Measurements from ENCODE around the gene LRRFIP2.
"Not testable (repeated sequence)": the region's sequence is repeated elsewhere in the genome, so short reads cannot be mapped to it uniquely, and the experiment has no call there.

LRRFIP2 gene

DNA sequence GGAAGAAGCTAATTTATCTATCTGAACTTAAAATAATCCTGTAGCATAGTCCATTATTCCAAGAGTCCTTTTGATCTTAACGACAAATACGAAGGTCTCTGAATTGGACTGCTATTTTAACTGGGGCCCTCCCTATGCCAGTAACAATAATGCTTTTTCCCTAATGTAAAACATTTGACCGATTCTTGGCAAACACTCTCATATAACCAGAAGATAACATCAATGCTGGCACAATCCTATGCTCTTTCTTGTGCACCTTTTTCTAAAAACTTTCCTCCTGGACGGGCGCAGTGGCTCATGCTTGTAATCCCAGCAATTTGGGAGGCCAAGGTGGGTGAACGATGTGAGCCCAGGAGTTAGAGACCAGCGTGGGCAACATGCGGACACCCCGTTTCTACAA lies 3.9 kb downstream of the LRRFIP2 start:
- DNase-seq, result no peak
- Mint-ChIP-seq H3K27me3 (no peaks in the 10 kb centered on the region), H3K4me3 (no peak overlapping the region), H3K9me3 (no peaks in the 10 kb centered on the region), H3K4me1 (ENCODE audit: low read depth) (peaks cover 46% of the 10 kb centered on the region), H3K27ac (no peak overlapping the region), H3K36me3 (ENCODE audit: low read depth) (peaks cover 56% of the 10 kb centered on the region)

DNA sequence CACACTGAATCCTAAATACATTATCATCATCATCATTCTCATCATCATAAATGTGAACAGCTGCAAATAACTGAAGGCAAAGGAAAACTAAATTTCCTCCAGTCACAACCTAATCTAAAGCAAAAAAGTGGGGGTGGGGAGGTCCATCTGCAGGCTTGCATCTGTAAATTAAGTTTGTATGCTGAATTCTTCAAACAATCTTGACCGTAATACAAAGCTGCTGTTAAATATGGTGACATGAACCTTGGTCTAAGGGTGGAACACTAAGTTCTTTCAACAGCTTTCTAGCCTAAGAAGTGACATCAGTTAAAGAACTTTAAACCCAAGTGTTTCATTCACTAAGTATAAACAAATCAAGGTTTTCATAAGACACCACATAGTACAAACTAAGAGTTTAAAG lies 4.3 kb downstream of the LRRFIP2 start:
- no peak overlapping the region for H3K4me3 Mint-ChIP-seq
- no peak overlapping the region for H3K27ac Mint-ChIP-seq
- no peak for DNase-seq
- no peaks in the 10 kb centered on the region for H3K9me3 Mint-ChIP-seq
- peaks cover 42% of the 10 kb centered on the region for H3K4me1 Mint-ChIP-seq (ENCODE audit: low read depth)
- H3K27me3 Mint-ChIP-seq, result no peaks in the 10 kb centered on the region
- peaks cover 53% of the 10 kb centered on the region for H3K36me3 Mint-ChIP-seq (ENCODE audit: low read depth)

DNA sequence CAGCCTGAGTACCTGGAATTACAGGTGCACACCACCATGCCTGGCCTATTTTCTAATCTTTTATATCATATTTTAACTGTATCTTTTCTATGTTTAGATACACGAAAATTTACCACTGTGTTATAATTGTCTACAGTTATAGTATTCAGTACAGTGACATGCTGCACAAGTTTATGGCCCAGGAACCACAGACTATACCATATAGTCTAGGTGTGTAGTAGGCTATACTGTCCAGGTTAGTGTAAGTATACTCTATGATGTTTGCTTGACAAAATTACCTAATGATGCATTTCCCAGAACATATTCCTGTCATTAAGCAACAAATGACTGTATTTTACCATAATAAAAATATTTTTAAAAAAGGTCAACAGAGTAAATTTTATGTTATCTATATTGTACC lies 5.5 kb downstream of the LRRFIP2 start:
- H3K4me3 Mint-ChIP-seq, result no peak overlapping the region
- H3K27ac Mint-ChIP-seq, result no peak overlapping the region
- H3K4me1 Mint-ChIP-seq (ENCODE audit: low read depth), result peaks cover 38% of the 10 kb centered on the region
- H3K9me3 Mint-ChIP-seq, result no peaks in the 10 kb centered on the region
- no peak for DNase-seq
- H3K27me3 Mint-ChIP-seq, result no peaks in the 10 kb centered on the region
- peaks cover 51% of the 10 kb centered on the region for H3K36me3 Mint-ChIP-seq (ENCODE audit: low read depth)

DNA sequence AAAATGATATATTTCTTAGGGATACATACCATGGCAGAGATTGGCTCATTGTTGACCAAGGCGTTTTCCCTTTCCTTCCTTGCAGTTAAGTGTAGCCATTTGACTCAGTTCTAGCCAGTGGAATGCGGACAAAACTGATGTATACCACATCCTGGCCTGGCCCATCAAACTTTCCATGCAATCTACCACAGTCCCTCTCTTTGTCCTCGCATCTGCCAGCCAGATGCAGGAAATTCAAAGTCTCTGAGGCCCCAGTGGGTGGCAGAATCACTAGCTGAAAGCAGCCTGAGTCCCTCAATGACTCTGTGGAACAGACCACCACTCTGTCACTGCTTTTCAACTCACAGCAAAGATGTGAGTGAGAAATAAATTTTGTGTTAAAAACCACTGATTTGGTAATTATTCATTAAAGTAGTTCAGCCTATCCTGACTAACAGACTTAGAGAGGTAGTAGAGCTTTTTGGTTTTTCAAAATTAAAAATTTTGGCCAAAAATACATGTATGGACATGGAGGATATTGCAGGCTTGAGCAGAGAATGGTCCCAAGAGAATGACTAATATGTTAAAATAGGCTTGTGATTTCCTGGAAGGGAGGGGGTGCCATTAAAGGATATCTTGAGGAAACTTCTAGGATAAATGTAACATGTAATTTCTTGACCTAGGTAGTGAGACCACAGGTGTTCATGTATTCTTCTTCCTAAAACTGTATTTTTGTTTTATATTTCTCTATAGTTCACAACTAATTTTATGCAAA lies 10.9 kb downstream of the LRRFIP2 start:
- peak overlapping the region; percentile 28 for H3K4me3 Mint-ChIP-seq
- peak overlapping the region; percentile 87 for H3K27ac Mint-ChIP-seq
- peaks cover 42% of the 10 kb centered on the region for H3K36me3 Mint-ChIP-seq (ENCODE audit: low read depth)
- H3K27me3 Mint-ChIP-seq, result no peaks in the 10 kb centered on the region
- DNase-seq, result no peak
- H3K4me1 Mint-ChIP-seq (ENCODE audit: low read depth), result peaks cover 42% of the 10 kb centered on the region
- H3K9me3 Mint-ChIP-seq, result no peaks in the 10 kb centered on the region

DNA sequence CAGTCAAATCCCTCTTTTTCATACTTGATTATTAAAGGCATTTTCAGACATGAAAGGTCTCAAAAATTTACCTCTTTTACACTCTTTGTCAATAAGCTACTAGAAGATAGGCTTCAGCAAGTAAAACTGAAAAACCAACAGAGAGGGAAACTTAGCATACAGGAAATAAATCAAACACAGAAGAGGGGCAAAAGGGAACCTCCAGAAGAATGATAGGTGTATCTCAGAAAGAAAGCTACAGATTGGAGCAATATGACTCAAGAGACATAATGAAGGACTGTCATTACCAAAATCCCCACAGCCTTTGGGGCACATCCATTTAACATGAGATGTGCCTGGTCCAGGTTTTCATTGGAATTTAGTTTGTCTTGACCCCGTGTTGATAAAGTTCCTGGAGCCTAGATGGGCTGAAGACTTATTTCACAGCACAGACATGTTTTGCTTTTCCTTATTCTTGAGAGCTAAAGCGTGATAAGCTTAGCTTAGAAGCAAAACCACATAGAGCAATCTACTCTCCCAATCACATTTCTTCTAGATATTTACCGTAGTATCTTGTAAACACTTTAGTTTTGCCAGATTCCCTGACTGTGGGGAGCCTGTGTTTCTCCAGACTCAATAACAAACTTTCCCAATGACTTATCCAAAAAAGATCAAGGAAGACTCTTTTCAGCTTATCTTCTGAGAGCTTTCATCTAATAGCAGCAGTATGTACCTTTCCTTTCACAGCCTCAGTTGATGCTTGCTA lies 11.7 kb downstream of the LRRFIP2 start:
- no peak for DNase-seq
- Mint-ChIP-seq H3K4me1 (ENCODE audit: low read depth) (peaks cover 44% of the 10 kb centered on the region), H3K4me3 (peak overlapping the region; percentile 28), H3K36me3 (ENCODE audit: low read depth) (peaks cover 41% of the 10 kb centered on the region), H3K9me3 (no peaks in the 10 kb centered on the region), H3K27ac (peak overlapping the region; percentile 87), H3K27me3 (no peaks in the 10 kb centered on the region)

DNA sequence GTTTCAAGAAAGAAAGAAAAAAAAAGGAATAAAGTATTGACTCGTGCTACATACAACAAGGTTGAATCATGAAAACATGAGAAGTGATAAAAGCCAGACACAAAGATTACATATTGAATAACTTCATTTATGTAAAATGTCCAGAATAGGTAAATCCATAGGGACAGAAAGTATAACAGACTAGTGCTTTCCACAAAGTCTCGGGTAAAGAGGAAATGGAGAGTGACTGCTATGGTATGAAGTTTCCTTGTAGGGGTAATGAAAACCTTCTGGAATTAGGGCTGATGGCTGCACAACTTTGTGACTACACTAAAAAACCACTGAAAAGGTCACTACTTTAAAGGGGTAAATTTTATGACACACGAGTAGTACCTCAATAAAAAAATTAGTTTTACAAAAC lies 13.0 kb downstream of the LRRFIP2 start:
- no peak for DNase-seq
- Mint-ChIP-seq H3K4me3 (no peak overlapping the region), H3K36me3 (ENCODE audit: low read depth) (peaks cover 41% of the 10 kb centered on the region), H3K27me3 (no peaks in the 10 kb centered on the region), H3K4me1 (ENCODE audit: low read depth) (peaks cover 44% of the 10 kb centered on the region), H3K9me3 (no peaks in the 10 kb centered on the region), H3K27ac (peak overlapping the region; percentile 77)

DNA sequence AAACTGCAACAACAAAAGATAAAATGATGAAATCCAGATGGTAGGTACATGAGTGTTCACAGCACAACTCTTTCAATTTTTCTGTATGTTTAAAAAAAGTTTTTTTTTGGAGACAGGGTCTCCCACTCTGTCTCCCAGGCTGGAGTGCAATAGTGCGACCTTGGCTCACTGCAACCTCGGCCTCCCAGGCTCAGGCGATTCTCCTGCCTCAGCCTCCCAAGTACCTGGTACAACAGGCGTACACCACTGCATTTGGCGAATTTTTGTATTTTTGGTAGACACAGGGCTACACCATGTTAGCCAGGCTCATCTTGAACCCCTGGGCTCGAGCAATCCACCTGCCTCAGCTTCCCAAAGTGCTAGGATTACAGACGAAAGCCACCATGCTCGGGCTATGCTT lies 18.6 kb downstream of the LRRFIP2 start:
- Mint-ChIP-seq H3K4me3 (no peak overlapping the region), H3K4me1 (ENCODE audit: low read depth) (peaks cover 28% of the 10 kb centered on the region), H3K27ac (no peak overlapping the region), H3K36me3 (ENCODE audit: low read depth) (peaks cover 55% of the 10 kb centered on the region), H3K9me3 (no peaks in the 10 kb centered on the region), H3K27me3 (no peaks in the 10 kb centered on the region)
- DNase-seq, result no peak

DNA sequence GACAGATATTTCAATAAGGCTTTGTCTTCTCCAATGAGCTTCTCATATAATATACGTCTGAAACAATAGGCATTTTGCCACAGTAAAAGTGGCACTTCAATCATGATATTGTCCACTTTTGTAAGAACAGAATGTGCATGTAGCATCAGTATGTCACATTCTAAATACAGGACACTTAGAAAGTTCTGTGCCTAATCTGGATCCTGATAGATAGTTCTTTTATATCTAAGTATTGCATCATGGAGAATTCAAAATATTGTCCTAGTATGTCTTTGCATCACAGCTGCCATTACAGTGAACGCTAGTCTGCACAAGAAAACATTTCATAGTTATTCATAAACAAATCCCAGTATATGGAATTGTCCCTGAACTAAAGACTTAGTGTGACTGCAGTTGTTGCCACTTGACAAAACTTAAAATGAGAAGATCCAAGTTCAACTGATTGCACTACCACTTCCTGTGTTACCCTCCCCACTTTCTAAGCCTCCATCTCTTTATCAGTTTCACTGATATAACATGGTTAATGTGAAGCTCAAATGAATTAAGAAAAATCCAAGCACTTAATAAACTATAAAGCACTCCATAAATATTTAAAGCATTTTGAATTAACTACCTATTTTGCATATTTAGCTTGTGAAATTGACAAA lies 19.6 kb downstream of the LRRFIP2 start:
- H3K4me1 Mint-ChIP-seq (ENCODE audit: low read depth), result peaks cover 24% of the 10 kb centered on the region
- H3K36me3 Mint-ChIP-seq (ENCODE audit: low read depth), result peaks cover 52% of the 10 kb centered on the region
- H3K9me3 Mint-ChIP-seq, result no peaks in the 10 kb centered on the region
- DNase-seq, result no peak
- H3K4me3 Mint-ChIP-seq, result no peak overlapping the region
- H3K27me3 Mint-ChIP-seq, result no peaks in the 10 kb centered on the region
- no peak overlapping the region for H3K27ac Mint-ChIP-seq

DNA sequence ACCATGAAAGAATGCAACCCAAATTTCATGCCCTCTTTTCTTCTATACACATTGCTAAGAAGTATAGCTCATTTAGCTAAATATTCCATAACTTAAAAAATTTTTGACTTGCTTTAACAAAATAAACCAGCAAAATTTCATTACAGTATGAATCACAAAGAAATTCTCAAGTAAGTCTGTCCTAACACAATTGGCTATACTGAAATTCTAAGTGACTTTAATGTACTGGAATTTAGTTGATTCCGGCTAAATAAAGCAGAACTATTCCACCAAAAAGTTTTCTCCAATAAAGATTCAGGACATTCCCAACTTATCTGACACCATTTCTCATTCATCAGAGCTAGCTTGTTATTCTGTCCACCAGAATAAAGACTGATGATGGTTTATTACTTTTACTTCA lies 23.8 kb downstream of the LRRFIP2 start:
- Mint-ChIP-seq H3K4me1 (ENCODE audit: low read depth) (peaks cover 37% of the 10 kb centered on the region), H3K27me3 (no peaks in the 10 kb centered on the region), H3K36me3 (ENCODE audit: low read depth) (peaks cover 67% of the 10 kb centered on the region), H3K27ac (no peak overlapping the region), H3K9me3 (no peaks in the 10 kb centered on the region), H3K4me3 (no peak overlapping the region)
- no peak for DNase-seq

DNA sequence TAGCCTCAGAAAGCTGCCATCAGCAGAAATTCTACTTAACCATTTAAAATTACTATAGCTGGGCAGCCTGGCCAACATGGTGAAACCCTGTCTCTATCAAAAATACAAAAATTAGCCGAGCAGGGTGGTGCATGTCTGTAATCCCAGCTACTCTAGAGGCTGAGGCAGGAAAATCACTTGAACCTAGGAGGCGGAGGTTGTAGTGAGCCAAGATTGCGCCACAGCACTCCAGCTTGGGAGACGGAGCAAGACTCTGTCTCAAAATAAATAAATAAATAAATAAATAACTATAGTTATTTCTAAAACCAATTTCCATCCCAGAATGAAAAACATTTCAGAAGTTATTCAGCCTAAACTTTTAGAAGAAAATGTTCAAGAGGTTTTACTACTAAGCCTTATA lies 25.1 kb downstream of the LRRFIP2 start:
- H3K36me3 Mint-ChIP-seq (ENCODE audit: low read depth), result peaks cover 71% of the 10 kb centered on the region
- H3K27ac Mint-ChIP-seq, result no peak overlapping the region
- no peaks in the 10 kb centered on the region for H3K9me3 Mint-ChIP-seq
- no peak for DNase-seq
- no peaks in the 10 kb centered on the region for H3K27me3 Mint-ChIP-seq
- H3K4me3 Mint-ChIP-seq, result no peak overlapping the region
- peaks cover 33% of the 10 kb centered on the region for H3K4me1 Mint-ChIP-seq (ENCODE audit: low read depth)

DNA sequence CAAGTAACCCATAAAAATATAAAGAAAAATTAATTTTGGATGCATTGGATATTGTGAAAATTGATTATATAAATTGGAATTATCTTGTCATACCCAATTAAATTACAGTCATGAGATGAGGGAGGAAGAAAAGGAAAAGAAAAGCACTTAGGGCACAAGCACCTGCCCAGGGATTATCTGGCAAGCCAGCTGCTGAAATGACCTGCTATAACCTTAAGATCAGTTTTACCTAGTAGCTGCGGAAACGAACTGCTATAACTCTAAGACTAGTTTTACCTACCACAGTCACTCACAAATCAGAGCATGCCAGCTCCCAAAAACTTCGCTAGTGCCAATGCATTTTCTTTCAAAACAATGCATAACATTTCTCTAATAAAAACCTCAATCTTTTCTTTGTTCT lies 26.2 kb downstream of the LRRFIP2 start:
- Mint-ChIP-seq H3K4me3 (no peak overlapping the region), H3K27ac (no peak overlapping the region), H3K36me3 (ENCODE audit: low read depth) (peaks cover 71% of the 10 kb centered on the region), H3K4me1 (ENCODE audit: low read depth) (peaks cover 32% of the 10 kb centered on the region), H3K27me3 (no peaks in the 10 kb centered on the region), H3K9me3 (no peaks in the 10 kb centered on the region)
- no peak for DNase-seq

DNA sequence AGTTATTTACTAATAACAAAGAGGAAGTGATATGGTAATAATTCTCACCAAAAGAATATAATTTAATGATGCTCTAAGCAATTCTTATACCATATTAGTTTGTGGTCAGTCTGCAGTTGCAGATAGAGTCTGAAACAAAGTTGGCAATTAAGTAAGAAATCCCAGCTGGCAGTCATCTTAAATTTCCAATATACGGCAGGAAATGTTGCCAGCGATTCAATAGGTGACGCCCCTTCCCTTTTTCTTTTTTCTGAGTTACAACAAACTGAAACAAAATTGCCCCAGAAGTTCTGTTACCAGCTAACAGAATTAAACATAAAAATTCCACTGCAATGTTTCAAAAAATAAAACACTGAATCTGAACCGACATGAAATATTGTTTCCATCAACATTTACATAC lies 26.7 kb downstream of the LRRFIP2 start:
- no peaks in the 10 kb centered on the region for H3K9me3 Mint-ChIP-seq
- no peak overlapping the region for H3K27ac Mint-ChIP-seq
- no peak for DNase-seq
- H3K36me3 Mint-ChIP-seq (ENCODE audit: low read depth), result peaks cover 75% of the 10 kb centered on the region
- no peaks in the 10 kb centered on the region for H3K27me3 Mint-ChIP-seq
- H3K4me3 Mint-ChIP-seq, result no peak overlapping the region
- peaks cover 32% of the 10 kb centered on the region for H3K4me1 Mint-ChIP-seq (ENCODE audit: low read depth)

DNA sequence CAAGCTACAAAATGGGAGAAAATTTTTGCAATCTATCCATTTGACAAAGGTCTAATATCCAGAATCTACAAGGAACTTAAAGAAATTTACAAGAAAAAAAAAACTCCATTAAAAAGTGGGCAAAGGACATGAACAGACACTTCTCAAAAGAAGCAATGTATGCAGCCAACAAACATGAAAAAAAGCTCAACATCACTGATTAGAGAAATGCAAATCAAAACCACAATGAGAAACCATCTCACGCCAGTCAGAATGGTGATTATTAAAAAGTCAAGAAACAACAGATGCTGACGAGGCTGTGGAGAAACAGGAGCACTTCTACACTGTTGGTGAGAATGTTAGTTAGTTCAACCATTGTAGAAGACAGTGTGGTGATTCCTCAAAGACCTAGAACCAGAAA lies 27.5 kb downstream of the LRRFIP2 start:
- not testable (repeated sequence) for DNase-seq, H3K4me3 Mint-ChIP-seq, H3K27ac Mint-ChIP-seq, H3K9me3 Mint-ChIP-seq, H3K27me3 Mint-ChIP-seq
- peaks cover 32% of the 10 kb centered on the region for H3K4me1 Mint-ChIP-seq (ENCODE audit: low read depth)
- H3K36me3 Mint-ChIP-seq (ENCODE audit: low read depth), result peaks cover 72% of the 10 kb centered on the region

DNA sequence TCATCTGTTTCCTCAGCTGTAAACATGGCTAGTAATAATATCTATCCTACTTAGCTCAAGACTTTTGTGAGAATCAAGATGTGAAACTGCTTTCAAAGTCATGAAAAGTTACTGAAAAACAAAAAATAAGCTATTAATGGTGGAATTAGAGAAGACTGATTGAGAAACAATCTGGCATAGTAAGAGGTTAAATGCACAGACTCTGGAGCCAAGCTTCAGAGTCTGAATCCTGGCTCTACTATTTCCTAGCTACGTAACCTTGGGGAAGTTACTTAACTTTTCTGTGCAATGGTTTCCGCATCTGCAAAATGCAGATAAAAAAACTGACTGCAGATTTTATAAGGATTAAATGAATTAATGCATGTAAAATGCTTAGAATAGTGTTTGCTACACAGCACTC lies 28.8 kb downstream of the LRRFIP2 start:
- Mint-ChIP-seq H3K9me3 (no peaks in the 10 kb centered on the region), H3K36me3 (ENCODE audit: low read depth) (peaks cover 64% of the 10 kb centered on the region), H3K27me3 (no peaks in the 10 kb centered on the region), H3K4me3 (no peak overlapping the region), H3K4me1 (ENCODE audit: low read depth) (peaks cover 32% of the 10 kb centered on the region), H3K27ac (no peak overlapping the region)
- DNase-seq, result no peak

DNA sequence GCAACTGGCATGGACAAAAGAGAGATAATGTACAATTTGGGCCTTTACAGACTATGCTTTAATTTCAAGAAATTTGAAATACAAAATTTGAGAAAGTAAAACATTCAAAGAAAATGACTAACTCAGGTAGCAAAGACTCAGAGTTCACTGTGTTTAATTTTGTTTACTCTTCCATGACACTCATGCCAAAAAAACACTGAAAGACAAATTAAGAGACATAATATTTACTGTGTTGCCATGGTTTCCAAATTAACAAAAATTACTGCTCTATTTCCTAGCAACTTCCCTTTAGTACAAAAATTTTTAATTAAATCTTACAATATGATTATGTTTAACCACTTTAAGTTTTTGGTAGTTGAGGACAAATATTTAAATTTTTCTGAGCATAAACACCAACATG lies 29.6 kb downstream of the LRRFIP2 start:
- H3K9me3 Mint-ChIP-seq, result no peaks in the 10 kb centered on the region
- DNase-seq, result no peak
- H3K27ac Mint-ChIP-seq, result no peak overlapping the region
- H3K36me3 Mint-ChIP-seq (ENCODE audit: low read depth), result peaks cover 62% of the 10 kb centered on the region
- no peaks in the 10 kb centered on the region for H3K27me3 Mint-ChIP-seq
- H3K4me3 Mint-ChIP-seq, result no peak overlapping the region
- peaks cover 32% of the 10 kb centered on the region for H3K4me1 Mint-ChIP-seq (ENCODE audit: low read depth)
